Muscle of leg (tissue), 11 donors: ENCODE measurements around the gene IFIT1B. TPM values are rescaled to one million over a fixed set of nuclear protein-coding genes. Genes with fewer than 3 reads are reported as not detected.

Experiments used
- DNase-seq: peaks from one replicate; pipeline ENCODE4 v3.0.0; 2013
- H3K27ac ChIP-seq: one replicate; pipeline ENCODE4 v1.5.1; 2013; ENCODE audit warnings: mild to moderate bottlenecking, low read length, control low read depth
- H3K27me3 ChIP-seq: one replicate; pipeline ENCODE4 v1.6.1; 2013; ENCODE audit warnings: low read length; ENCODE audit not compliant: control insufficient read depth, insufficient read depth
- H3K36me3 ChIP-seq: one replicate; pipeline ENCODE4 v1.6.1; 2013; ENCODE audit warnings: low read length; ENCODE audit not compliant: control insufficient read depth, insufficient read depth
- H3K4me1 ChIP-seq: one replicate; pipeline ENCODE4 v1.6.1; 2013; ENCODE audit warnings: low read length; ENCODE audit not compliant: control insufficient read depth, insufficient read depth
- H3K4me3 ChIP-seq: one replicate; pipeline ENCODE4 v1.5.1; 2013; ENCODE audit warnings: low read length, control low read depth
- H3K9me3 ChIP-seq: replicated peaks from 2 replicates; pipeline ENCODE4 v1.6.1; 2013; ENCODE audit warnings: low read depth, low read length; ENCODE audit not compliant: control insufficient read depth
- WGBS: methylation state at CpG from one replicate; pipeline ENCODE4 v1.1.5; 2013; ENCODE audit warnings: missing lambda C conversion rate; ENCODE audit not compliant: insufficient coverage; 5-methylcytosine and 5-hydroxymethylcytosine counted together
- polyA plus RNA-seq, 8 donors: library from polyadenylated mRNA; unstranded; fragments of 120-200 nt; gene quantifications; one replicate each; pipeline versions ENCODE4 v1.2.1 to v1.2.3, GENCODE V29; 2013; ENCODE audit warnings: inconsistent platforms in 1 of 8, low replicate concordance in 1 of 8; ENCODE audit not compliant: insufficient read length in 8 of 8, insufficient read depth in 1 of 8
- total RNA-seq: library from RNA; stranded (reverse); fragments of 120-200 nt; gene quantifications from one replicate; pipeline ENCODE4 v1.2.4, GENCODE V29; 2013

The IFIT1B gene
- total and polyA plus RNA-seq, 9 donors = 0.06 to 1.1 (median 0.32) TPM

GRCh38 chr10:89338713-89339112, 39.1 kb upstream of the IFIT1B start:
- WGBS = 82% methylated on average over 2 of the region's 3 CpGs
- DNase-seq = no peak
- no peaks in the 10 kb centered on the region for H3K9me3 ChIP-seq
- no peaks in the 10 kb centered on the region for H3K27me3 ChIP-seq
- no peak overlapping the region for H3K4me3 ChIP-seq
- peaks cover 20% of the 10 kb centered on the region for H3K4me1 ChIP-seq
- peaks cover 28% of the 10 kb centered on the region for H3K36me3 ChIP-seq
- H3K27ac ChIP-seq = no peak overlapping the region

- Histone ChIP-seq H3K9me3 (no peaks in the 10 kb centered on the region), H3K4me1 (peaks cover 12% of the 10 kb centered on the region), H3K27ac (no peak overlapping the region), H3K36me3 (peaks cover 28% of the 10 kb centered on the region), H3K27me3 (no peaks in the 10 kb centered on the region), H3K4me3 (no peak overlapping the region)
- no peak for DNase-seq
- WGBS = 100% methylated on average over 2 of the region's 4 CpGs
Observed at GRCh38 chr10:89339875-89340274, 38.0 kb upstream of the IFIT1B start.

GRCh38 chr10:89341649-89342048, 36.2 kb upstream of the IFIT1B start:
- H3K9me3 ChIP-seq = no peaks in the 10 kb centered on the region
- H3K27ac ChIP-seq = no peak overlapping the region
- H3K4me3 ChIP-seq = no peak overlapping the region
- H3K36me3 ChIP-seq = peaks cover 28% of the 10 kb centered on the region
- H3K4me1 ChIP-seq = peaks cover 14% of the 10 kb centered on the region
- DNase-seq = no peak
- WGBS = no CpG with 5 or more reads among the region's 3 CpGs
- no peaks in the 10 kb centered on the region for H3K27me3 ChIP-seq

GRCh38 chr10:89342206-89342958, 35.5 kb upstream of the IFIT1B start:
- peak overlapping the region; percentile 8 for H3K27ac ChIP-seq
- H3K4me3 ChIP-seq = no peak overlapping the region
- peaks cover 19% of the 10 kb centered on the region for H3K4me1 ChIP-seq
- no peaks in the 10 kb centered on the region for H3K9me3 ChIP-seq
- H3K27me3 ChIP-seq = no peaks in the 10 kb centered on the region
- 17% methylated on average over 2 of the region's 3 CpGs for WGBS
- peak; percentile 70 for DNase-seq
- H3K36me3 ChIP-seq = peaks cover 23% of the 10 kb centered on the region

GRCh38 chr10:89343089-89343767, 34.6 kb upstream of the IFIT1B start:
- H3K4me3 ChIP-seq = no peak overlapping the region
- no CpG with 5 or more reads among the region's 5 CpGs for WGBS
- H3K27ac ChIP-seq = peak overlapping the region; percentile 48
- DNase-seq = no peak
- no peaks in the 10 kb centered on the region for H3K27me3 ChIP-seq
- peaks cover 19% of the 10 kb centered on the region for H3K36me3 ChIP-seq
- peaks cover 25% of the 10 kb centered on the region for H3K4me1 ChIP-seq
- no peaks in the 10 kb centered on the region for H3K9me3 ChIP-seq

- peak; percentile 68 for DNase-seq
- H3K27me3 ChIP-seq = no peaks in the 10 kb centered on the region
- no peak overlapping the region for H3K4me3 ChIP-seq
- H3K36me3 ChIP-seq = peaks cover 10% of the 10 kb centered on the region
- peak overlapping the region; percentile 48 for H3K27ac ChIP-seq
- no peaks in the 10 kb centered on the region for H3K9me3 ChIP-seq
- WGBS = no CpG with 5 or more reads among the region's 2 CpGs
- H3K4me1 ChIP-seq = peaks cover 29% of the 10 kb centered on the region
Observed at GRCh38 chr10:89344156-89344555, 33.7 kb upstream of the IFIT1B start.

GRCh38 chr10:89345367-89346000, 32.4 kb upstream of the IFIT1B start:
- Histone ChIP-seq H3K4me1 (peaks cover 33% of the 10 kb centered on the region), H3K36me3 (no peaks in the 10 kb centered on the region), H3K27ac (no peak overlapping the region), H3K27me3 (no peaks in the 10 kb centered on the region), H3K4me3 (no peak overlapping the region), H3K9me3 (no peaks in the 10 kb centered on the region)
- DNase-seq = no peak
- 100% methylated on average over 1 of the region's 4 CpGs for WGBS

GRCh38 chr10:89346405-89347254, 31.2 kb upstream of the IFIT1B start:
- H3K4me1 ChIP-seq = peaks cover 40% of the 10 kb centered on the region
- peak overlapping the region; percentile 87 for H3K27ac ChIP-seq
- no peaks in the 10 kb centered on the region for H3K36me3 ChIP-seq
- no peaks in the 10 kb centered on the region for H3K9me3 ChIP-seq
- H3K4me3 ChIP-seq = no peak overlapping the region
- WGBS = 33% methylated on average over 1 of the region's 4 CpGs
- no peaks in the 10 kb centered on the region for H3K27me3 ChIP-seq
- DNase-seq = peak; percentile 76

GRCh38 chr10:89347701-89348457, 30.0 kb upstream of the IFIT1B start:
- Histone ChIP-seq H3K27ac (peak overlapping the region; percentile 87), H3K4me3 (no peak overlapping the region), H3K9me3 (no peaks in the 10 kb centered on the region), H3K27me3 (no peaks in the 10 kb centered on the region), H3K36me3 (no peaks in the 10 kb centered on the region), H3K4me1 (peaks cover 44% of the 10 kb centered on the region)
- WGBS = 20% methylated on average over 1 of the region's 7 CpGs
- peak; percentile 91 for DNase-seq
